GM10248 (cell line): Measurements from ENCODE around the gene HPSE2.
A peak's percentile ranks its signal among the peaks of the same experiment; 100 is the strongest.

Experiments used
- CTCF ChIA-PET: fragments of 300-600 bp; sonication (Branson Sonifier 250); formaldehyde crosslinking; extraction: SDS; loops from one replicate; lab custom pipeline; 2021; ENCODE audit warnings: antibody characterized with exemption; lab: Yijun Ruan, JAX
- POLR2A ChIA-PET: fragments of 350-650 bp; sonication (Branson Sonifier 250); formaldehyde crosslinking; extraction: SDS; loops from one replicate; lab custom pipeline; 2020; ENCODE audit warnings: antibody characterized with exemption; lab: Yijun Ruan, JAX
- DNase-seq: peaks from one replicate; pipeline ENCODE4 v3.0.0; 2012; ENCODE audit errors: extremely low spot score
- CTCF ChIP-seq: IDR thresholded peaks from 2 replicates; pipeline ENCODE4 v1.5.1; 2012; ENCODE audit warnings: mild to moderate bottlenecking, low read depth; ENCODE audit errors: extremely low read depth, missing control alignments, control extremely low read depth

Gene HPSE2

GRCh38 chr10:98446661-98447221 lies 788.9 kb downstream of the HPSE2 start, which contains the start of gene HPS1:
TSS of gene HPS1 (minus strand) at chr10:98446935. CDS start at chr10:98443240, 3,695 bp downstream.
- no peak for TF ChIP-seq CTCF
- peak; percentile 95 for DNase-seq
- ChIA-PET POLR2A (interaction anchor here (0.7 kb wide), 1 partner anchor 11 kb away, joined by 3 read pairs; no protein-coding TSS in a partner anchor), CTCF (interaction anchor here (1.2 to 3.2 kb wide), 4 partner anchors 11 to 276 kb away, joined by 3 to 10 read pairs (median 6); no protein-coding TSS in a partner anchor)

GRCh38 chr10:98446151-98446660 lies 789.4 kb downstream of the HPSE2 start:
- ChIA-PET POLR2A (interaction anchor here (0.6 to 0.7 kb wide), 2 partner anchors 12 to 1070 kb away, joined by 3 read pairs; no protein-coding TSS in a partner anchor), CTCF (interaction anchor here (0.6 to 3.2 kb wide), 9 partner anchors 11 to 276 kb away, joined by 3 to 12 read pairs (median 3); no protein-coding TSS in a partner anchor)
- TF ChIP-seq CTCF: no peak
- no peak for DNase-seq

GRCh38 chr10:98445200-98445812 lies 790.3 kb downstream of the HPSE2 start:
- DNase-seq: no peak
- ChIA-PET CTCF (interaction anchor here (0.7 to 3.2 kb wide), 7 partner anchors 10 to 275 kb away, joined by 3 to 12 read pairs (median 3); no protein-coding TSS in a partner anchor), POLR2A (no interaction called here)
- no peak for TF ChIP-seq CTCF

GRCh38 chr10:98444314-98445006 lies 791.2 kb downstream of the HPSE2 start:
- CTCF ChIA-PET: interaction anchor here (1.3 to 3.2 kb wide), 4 partner anchors 9 to 22 kb away, joined by 5 to 12 read pairs (median 9); no protein-coding TSS in a partner anchor

GRCh38 chr10:98438715-98439114 lies 796.9 kb downstream of the HPSE2 start:
- POLR2A ChIA-PET: no interaction called here
- no peak for TF ChIP-seq CTCF
- CTCF ChIA-PET: interaction anchor here (1.1 kb wide), 1 partner anchor 13 kb away, joined by 4 read pairs; no protein-coding TSS in a partner anchor
- DNase-seq: no peak

More at GRCh38 chr10:98444314-98445006, 791.2 kb downstream of the HPSE2 start:
- DNase-seq: no peak
- TF ChIP-seq CTCF: no peak
- POLR2A ChIA-PET: no interaction called here

- ChIA-PET POLR2A (no interaction called here), CTCF (interaction anchor here (1.4 to 5.7 kb wide), 3 partner anchors 8 to 30 kb away, joined by 7 to 53 read pairs (median 10); no protein-coding TSS in a partner anchor)
- no peak for DNase-seq
- no peak for TF ChIP-seq CTCF
These were observed 798.9 kb downstream of the HPSE2 start for GRCh38 chr10:98436704-98437103.
